ENCODE results near the gene PYGM. TPM values are rescaled to one million over a fixed set of nuclear protein-coding genes. Genes with fewer than 3 reads are reported as not detected.
"Not testable (repeated sequence)": the region's sequence is repeated elsewhere in the genome, so short reads cannot be mapped to it uniquely, and the experiment has no call there.

The PYGM gene
- total RNA-seq, 1 donor from 2014 or later: 0.05 TPM

DNA sequence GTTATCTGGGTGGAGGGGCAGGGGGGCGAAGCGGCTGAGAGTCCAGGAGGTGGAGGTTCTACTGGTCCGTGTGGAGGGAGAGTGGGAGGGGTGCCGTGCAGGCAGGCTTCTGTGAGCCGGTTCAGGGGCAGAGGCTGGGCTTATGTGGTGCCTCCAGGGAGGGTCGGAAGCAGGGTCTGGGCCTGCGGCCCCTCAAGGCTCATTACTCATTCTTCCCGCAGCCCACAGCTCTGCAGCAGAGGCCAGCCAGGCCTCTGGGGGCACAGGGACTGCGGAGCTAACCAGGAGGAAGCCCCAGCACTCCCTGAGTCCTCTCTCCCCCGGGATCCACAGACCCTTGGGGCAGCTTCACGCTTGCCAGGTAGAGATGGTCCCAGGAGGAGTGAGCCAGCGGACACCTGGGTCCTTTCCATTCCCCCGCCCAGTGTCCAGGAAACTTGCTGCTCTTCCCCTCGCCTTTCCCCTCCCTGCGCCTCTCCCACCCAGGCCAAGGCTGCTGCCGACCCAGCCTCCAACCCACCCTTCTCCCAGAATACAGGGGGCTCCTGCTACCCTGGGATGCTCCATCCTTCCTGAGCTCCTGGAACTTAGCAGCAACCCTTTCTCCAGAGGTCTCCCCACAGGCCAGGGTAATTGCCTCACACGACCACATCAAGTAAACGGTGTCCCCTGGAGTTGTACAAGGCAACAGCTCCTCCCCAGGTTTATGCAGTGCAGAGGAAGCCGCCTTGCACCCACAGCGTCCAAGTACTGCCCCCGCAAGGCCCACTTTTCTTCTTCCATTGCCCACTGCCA lies 43.1 kb downstream of the PYGM start:
- DNase-seq (ENCODE audit: low read depth): no peak

DNA sequence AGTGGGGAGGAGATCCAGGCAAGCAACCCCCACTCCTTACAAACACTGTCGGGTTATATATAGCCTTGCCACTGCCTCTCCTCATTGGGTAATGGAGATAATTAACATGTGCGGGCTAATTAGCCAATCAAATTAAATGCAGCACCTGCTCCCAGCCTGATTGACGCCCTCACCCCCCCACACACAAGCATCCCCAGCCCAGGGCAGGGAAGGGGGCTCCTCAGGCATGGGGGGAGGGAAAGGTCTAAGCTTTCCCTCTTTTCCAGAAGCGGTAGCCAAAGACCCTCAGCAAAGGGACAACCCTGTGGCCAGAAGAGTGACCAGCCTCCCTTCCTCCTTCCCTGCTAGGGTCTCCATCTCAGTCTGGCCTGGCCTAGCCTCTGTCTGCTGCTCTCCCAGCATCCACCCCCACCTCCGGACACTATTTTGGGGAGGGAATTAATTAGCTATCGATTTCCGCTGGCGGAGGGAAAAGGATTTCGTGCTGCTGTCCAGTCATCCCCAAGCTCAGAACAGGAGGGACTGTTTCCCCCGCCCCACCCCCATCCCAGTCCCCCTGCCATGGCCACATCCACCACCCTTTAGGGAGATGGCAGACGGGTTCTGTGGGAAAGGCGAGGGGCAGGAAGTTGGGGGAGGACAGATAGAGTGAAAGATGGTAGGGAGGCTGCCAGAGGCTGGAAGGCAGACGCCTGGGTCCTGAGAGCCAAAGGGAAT lies 43.9 kb downstream of the PYGM start:
- DNase-seq (ENCODE audit: low read depth): no peak

DNA sequence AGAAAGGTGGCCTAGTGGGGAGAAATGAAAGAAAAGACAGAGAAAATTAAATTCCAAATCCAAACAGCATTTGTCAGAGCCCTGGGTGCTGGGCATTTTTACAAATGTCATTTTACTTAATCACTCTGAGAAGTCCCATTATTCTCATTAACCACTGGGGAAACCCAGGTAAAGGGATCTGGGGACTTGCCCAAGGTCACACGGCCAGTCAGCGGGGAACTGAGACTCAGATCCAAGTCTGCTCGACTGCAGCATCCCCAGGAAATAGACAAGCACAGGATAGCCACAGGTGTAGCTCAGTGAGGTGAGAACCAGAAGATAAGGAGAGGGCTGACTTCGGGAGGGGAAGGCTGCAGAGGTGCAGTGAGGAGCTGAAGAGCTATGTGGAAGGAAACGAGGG lies 44.7 kb downstream of the PYGM start:
- DNase-seq (ENCODE audit: low read depth): no peak

DNA sequence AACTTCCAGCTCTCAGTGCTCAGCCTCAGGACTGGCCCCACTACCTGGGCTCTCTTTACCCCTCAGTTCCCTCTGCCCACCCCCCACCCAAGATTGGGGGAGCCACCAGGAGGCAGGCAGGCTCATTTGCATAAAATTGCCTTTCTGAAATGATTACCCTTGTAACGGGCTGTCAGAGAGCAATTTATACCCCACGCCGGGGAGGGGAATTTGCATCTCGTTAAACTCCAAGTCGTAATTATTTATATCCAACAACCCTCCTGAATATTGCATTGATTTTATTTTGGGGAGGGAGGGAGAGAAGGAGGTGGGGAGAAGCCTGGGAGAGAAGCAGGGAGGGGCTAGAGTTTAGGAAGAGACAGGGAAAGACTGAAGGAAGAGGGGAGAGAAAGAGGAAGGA lies 45.1 kb downstream of the PYGM start:
- DNase-seq (ENCODE audit: low read depth): no peak

DNA sequence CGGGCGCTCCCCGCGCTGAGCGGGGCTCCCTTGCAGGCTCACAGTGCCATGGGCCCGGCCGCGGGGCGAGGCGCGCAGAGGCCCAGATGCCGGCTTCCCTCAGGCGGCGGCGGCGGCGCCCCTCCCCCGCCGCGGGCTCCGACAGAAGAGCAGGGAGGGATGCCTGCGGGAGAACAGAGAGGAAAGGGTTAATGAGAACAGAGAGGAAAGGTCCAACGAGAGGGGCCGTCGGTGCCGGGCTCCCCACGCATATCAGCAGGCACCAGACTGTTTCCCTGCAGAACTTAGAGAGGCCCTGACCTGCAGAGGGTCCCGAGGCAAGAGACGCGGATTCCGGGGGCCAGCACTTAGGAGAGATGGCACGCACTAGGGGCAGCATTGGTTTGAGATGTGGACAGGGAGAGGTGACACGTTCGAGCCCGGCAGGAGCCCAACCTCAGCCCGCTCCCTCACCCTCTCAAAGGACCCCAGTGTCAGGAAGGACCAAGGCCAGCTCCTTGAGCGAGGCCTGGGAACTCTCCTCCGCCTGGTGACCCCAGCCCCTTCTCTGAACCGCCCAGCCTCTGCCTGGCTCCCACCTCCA lies 45.9 kb downstream of the PYGM start:
- DNase-seq (ENCODE audit: low read depth): no peak

DNA sequence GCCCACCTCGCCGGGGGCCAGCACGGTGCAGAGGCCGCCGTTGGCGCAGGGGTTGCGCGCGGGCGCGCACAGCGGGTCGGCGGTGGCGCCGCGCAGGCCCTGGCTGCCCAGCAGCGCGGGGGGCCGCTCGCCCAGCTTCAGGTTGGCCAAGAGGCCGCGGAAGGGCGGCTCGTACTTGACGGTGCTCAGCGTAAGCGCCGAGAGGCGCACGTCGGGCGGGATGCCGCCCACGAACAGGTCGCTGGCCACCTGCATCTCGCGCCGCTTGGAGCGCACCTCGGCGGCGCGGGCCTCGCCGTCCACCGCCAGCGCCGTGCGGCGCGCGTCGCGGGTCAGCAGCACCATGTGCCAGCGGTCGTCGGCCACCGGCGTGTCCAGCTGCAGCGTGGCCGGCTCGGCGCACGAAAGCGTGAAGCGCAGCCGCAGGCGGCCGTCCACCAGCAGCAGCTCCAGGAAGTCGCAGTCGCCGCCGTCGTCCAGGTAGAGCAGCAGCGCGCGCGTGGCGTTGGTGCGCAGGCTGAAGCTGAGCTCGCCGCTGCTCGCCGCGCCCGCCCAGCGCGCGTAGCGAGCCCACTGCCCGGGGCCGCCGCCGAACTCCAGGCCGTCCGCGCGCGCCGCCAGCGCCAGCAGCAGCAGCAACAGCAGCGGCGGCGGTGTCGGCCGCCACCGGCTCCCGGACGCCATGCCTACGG lies 46.6 kb downstream of the PYGM start:
- no peak for DNase-seq (ENCODE audit: low read depth)

DNA sequence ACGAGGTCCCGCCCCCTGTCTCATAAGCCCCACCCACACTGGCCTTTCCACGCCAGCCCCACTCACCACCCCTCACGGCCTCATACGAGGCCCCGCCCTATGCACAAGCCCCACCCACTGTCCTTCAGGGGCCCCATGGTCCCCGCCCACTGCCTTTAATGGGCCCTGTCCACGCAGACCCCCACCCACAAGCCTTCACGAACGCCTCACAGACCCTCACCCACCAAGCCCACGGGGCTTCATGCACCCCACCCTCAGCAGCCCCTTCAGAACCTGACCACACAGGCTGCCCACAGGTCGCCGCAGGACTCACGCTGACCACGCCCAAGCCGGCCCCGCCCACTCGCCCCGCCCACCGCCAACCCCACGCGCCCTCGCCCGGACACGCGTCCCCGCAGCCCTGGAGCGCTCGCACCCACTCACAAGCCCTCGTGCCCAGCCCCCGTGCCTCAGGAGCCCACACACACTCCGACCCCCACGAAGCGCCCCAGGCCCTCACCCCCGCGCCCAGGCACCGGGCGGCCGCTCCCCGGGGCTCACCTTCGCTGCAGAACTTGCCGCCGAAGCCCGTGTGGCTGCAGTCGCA lies 47.3 kb downstream of the PYGM start:
- no peak for DNase-seq (ENCODE audit: low read depth)

DNA sequence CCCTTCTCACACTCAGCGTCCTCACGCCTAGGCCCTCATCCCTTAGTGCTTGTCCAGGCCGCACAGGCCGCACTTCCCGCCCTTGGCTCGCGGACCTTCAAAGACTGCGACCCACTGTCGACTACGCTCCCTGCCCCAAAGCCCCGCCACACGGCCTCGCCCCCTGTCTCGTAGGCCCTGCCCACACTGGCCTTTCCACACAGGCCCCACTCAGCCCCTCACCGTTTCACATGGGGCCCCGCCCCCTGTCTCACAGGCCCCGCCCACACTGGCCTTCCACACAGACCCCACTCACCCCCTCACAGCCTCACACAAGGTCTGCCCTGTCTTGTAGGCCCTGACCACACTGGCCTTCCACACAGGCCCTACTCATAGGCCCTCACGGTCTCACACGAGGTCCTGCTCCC lies 47.8 kb downstream of the PYGM start:
- DNase-seq (ENCODE audit: low read depth): no peak

DNA sequence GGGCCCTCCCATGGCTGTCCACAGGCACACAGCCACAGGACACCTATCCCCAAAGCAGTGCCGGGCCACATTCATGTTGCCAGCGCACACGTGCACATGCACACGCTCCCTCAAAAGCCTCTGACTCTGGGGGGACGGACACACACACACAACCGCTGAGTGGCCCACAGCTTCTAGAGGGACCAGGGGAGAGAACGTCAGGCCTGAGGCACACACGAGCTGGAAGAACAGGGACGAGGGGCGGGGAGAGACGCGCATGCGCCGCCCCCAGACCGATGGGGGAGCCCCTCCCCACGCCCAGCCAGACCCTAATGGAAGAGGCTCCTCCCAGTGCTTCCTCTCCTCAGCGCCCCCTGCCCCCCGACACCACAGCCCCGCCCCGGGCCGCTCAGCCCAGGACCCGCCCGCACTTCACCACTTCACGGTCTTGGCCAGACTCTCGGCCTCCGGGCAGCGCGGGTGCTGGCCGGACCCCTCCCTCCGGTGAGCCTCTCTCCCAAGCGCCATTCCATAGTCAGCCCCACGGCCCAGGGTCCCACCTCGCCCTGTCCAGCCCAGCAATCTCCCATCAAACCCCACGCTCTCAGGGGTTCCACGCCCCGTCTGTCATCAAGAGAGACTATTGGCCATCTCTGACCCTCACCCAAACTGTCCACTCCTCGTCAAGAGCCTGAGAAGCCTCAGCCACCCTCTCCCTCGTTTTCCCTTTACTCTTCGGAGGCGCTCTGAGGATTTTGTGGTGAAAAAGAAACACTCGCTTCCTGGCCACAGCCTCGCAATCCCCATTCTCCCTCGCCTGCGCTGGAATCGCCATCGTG lies 48.4 kb downstream of the PYGM start:
- no peak for DNase-seq (ENCODE audit: low read depth)

DNA sequence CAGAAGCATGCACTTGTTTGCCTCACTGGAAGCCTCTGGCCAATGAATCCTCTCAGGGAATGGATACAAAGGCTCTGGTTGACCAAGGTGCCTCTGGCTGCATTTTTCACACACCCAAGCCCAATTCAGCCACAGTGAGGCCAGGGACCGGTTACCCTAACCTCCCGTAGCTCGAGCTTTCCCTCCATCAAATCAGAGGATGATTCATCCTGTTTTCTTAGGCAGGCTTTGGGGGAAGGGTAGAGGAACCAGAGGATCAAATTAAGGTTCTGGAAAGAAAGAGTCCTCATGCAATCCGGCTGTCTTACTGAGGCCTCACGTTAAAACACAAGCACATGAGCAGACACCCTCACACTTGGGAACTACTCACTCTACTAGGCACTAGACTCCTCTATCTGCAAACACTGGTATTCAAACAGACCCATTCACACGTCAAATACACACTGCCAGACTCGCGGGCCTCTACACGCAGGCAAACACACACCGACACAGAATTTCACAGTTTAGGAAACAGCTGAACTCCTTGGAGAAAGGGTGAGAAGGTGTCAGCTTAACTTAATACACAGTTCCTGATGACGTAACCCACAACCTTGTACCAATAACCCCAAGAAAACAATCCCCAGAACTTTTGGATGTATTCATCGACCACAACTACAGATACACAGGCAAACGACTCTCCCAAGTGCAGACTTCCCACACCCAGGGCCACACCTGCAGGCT lies 49.2 kb downstream of the PYGM start:
- DNase-seq (ENCODE audit: low read depth): no peak

DNA sequence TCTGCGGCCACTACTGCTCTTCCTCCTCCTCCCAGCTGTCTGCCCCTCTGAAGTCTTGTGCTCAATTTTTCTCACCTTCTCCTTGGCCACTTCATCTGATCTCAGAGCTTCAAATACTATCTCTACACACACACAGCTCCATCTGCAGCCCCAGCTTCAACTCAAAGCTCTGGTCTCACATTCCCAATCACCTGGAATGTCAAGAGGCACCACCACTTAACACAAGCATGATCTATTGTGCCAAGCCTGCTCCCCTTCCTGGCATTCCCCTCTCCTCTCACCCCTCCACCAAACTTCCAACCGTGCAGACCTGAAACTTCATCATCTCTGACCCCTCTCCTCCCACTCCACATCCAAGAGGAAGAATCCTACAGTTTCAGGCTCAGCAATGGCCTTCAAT lies 54.3 kb downstream of the PYGM start:
- DNase-seq (ENCODE audit: low read depth): no peak

DNA sequence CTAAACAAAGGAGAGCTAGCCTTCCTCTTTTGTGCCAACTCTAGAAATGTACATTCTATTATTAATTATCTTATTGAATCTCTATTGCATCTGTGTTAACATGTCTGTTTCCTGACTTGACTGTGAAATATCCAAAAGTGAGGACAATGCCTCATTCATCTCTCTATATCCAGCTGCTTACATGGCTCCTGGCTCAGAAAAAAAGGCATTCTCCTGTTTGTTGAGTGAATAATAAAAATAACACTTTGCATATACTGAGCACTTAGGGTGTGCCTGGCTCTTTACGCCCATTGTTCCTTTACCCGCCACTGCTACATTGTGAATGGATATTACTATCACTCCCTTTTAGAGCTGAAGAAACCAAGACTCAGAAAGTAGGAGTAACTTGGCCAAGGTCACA lies 56.7 kb downstream of the PYGM start:
- no peak for DNase-seq (ENCODE audit: low read depth)

DNA sequence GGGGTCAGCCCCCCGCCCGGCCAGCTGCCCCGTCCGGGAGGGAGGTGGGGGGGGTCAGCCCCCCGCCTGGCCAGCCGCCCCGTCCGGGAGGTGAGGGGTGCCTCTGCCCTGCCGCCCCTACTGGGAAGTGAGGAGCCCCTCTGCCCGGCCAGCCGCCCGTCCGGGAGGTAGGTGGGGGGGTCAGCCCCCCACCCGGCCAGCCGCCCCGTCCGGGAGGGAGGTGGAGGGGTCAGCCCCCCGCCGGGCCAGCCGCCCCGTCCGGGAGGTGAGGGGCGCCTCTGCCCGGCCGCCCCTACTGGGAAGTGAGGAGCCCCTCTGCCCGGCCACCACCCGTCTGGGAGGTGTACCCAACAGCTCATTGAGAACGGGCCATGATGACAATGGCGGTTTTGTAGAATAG lies 57.8 kb downstream of the PYGM start:
- DNase-seq (ENCODE audit: low read depth): not testable (repeated sequence)

DNA sequence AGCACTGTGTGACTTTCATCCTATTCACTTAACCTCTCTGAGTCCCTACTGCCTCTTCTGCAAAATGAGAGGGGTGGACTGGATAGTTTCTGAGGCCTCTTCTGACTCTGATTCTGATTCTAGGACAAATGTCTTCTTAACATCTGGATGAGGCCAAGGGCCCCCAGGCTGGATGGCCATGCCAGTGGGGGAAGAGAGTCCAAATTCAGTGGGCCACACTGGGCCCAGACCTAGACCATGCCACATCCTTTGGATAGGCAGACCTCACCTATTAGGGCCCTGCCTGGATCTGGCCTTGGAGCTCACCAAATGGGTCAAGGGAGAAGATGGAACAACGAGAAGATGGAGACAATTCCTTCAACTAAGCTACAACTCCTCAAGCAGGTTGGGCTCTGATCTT lies 61.3 kb downstream of the PYGM start:
- DNase-seq (ENCODE audit: low read depth): no peak

DNA sequence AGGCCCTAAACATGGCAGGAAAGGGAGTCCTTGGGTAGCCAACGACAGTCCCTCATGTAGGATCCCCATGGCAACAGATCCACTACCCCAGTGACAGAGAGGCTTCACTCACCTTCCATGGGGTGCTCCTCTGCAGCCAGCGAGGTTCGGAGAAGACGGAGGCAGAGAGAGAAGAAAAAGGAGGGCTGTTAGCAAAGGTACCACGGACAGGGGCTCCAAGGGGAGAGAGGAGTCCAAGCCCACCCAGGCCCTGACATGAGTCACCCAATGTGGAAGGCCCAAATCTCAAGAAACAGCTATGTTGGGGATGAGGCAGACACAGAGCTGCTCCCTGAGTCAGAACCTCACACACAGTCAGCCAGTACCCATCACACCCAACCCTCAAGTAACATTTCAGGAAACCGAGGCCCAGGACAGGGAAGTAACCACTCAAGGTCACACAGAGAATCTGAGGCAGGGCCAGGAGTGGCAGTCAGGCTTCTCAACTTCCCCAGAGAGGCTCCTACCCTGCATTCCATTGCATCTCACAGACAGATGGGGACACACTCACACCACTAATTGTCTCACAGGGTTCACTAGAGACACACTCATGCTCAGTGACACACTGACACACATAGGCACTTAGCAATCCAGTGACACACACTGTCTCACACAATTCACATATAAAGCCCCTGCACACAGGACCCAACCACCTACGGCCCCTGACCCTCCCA lies 62.0 kb downstream of the PYGM start:
- no peak for DNase-seq (ENCODE audit: low read depth)

Other genes with a start within 250 kb of the PYGM start
- gene SLC22A11, start 204.0 kb downstream of the PYGM start, total RNA-seq: not detected in 2 replicates
- gene SLC22A12, start 168.8 kb downstream of the PYGM start, total RNA-seq: not detected in 2 replicates
- under 0.01 TPM in 1 of 2 replicates, not detected in the other for gene NRXN2, start 36.8 kb downstream of the PYGM start, total RNA-seq
- 0.05 TPM in 1 of 2 replicates, not detected in the other for gene RASGRP2, start 15.8 kb downstream of the PYGM start, total RNA-seq
- gene SF1, start 18.6 kb upstream of the PYGM start, total RNA-seq: 38.4 and 161 TPM in 2 replicates
- gene MAP4K2, start 43.2 kb upstream of the PYGM start, total RNA-seq: 13.2 and 16.0 TPM in 2 replicates
- gene MEN1, start 50.6 kb upstream of the PYGM start, total RNA-seq: 7.5 and 34.4 TPM in 2 replicates
- gene CDC42BPG, start 84.7 kb upstream of the PYGM start, total RNA-seq: 8.7 and 9.4 TPM in 2 replicates
- gene EHD1, start 118.6 kb upstream of the PYGM start, total RNA-seq: 103 and 181 TPM in 2 replicates
- gene ATG2A, start 157.2 kb upstream of the PYGM start, total RNA-seq: 16.8 and 28.9 TPM in 2 replicates
- gene PPP2R5B, start 164.7 kb upstream of the PYGM start, total RNA-seq: 21.7 and 22.9 TPM in 2 replicates
- not detected in 2 replicates for gene GPHA2, start 175.9 kb upstream of the PYGM start, total RNA-seq
- not detected in 2 replicates for gene MAJIN, start 212.1 kb upstream of the PYGM start, total RNA-seq
- gene BATF2, start 237.0 kb upstream of the PYGM start, total RNA-seq: 1.1 and 1.6 TPM in 2 replicates